Type B pancreatic cell (in vitro differentiated cells): Measurements from ENCODE around the gene WDR6. TPM values are rescaled to one million over a fixed set of nuclear protein-coding genes. Genes with fewer than 3 reads are reported as not detected.

Source experiments
- DNase-seq: peaks from one replicate; pipeline ENCODE4 v3.0.0; 2021; ENCODE audit warnings: mixed read lengths; ENCODE audit not compliant: unreplicated experiment; ENCODE audit errors: extremely low spot score
- H3K27ac Mint-ChIP-seq: 2 replicates; pipeline ENCODE4 v1.8.0; 2021; ENCODE audit warnings: mild to moderate bottlenecking, mixed read lengths
- H3K27me3 Mint-ChIP-seq: 2 replicates; pipeline ENCODE4 v1.8.0; 2021; ENCODE audit warnings: mixed read lengths
- H3K36me3 Mint-ChIP-seq: 2 replicates; pipeline ENCODE4 v1.8.0; 2021; ENCODE audit warnings: mixed read lengths
- H3K4me1 Mint-ChIP-seq: one replicate; pipeline ENCODE4 v1.8.0; 2021; ENCODE audit warnings: mixed read lengths; ENCODE audit not compliant: unreplicated experiment
- H3K4me3 Mint-ChIP-seq: 2 replicates; pipeline ENCODE4 v1.8.0; 2021; ENCODE audit warnings: mild to moderate bottlenecking, mixed read lengths
- H3K9me3 Mint-ChIP-seq: 2 replicates; pipeline ENCODE4 v1.8.0; 2021; ENCODE audit warnings: mixed read lengths
- CTCF ChIP-seq: fragments of 200-600 bp; sonication (generic); conservative IDR thresholded peaks from 2 replicates; pipeline ENCODE4 v1.5.0; 2021; ENCODE audit warnings: antibody characterized with exemption, mild to moderate bottlenecking
- total RNA-seq: library from RNA; stranded (reverse); gene quantifications from 2 replicates; pipeline ENCODE4 v1.2.1, GENCODE V29; 2021; ENCODE audit warnings: low replicate concordance

WDR6 gene
- total RNA-seq, 1 donor from 2014 or later, result 334 TPM

GRCh38 chr3:48980295-48980694, 26.9 kb upstream of the WDR6 start:
- H3K36me3 Mint-ChIP-seq, result peaks cover 12% of the 10 kb centered on the region
- H3K27me3 Mint-ChIP-seq, result no peaks in the 10 kb centered on the region
- no peaks in the 10 kb centered on the region for H3K4me1 Mint-ChIP-seq
- no peak for TF ChIP-seq CTCF
- no peak for DNase-seq
- no peak overlapping the region for H3K4me3 Mint-ChIP-seq
- H3K27ac Mint-ChIP-seq, result no peak overlapping the region
- no peaks in the 10 kb centered on the region for H3K9me3 Mint-ChIP-seq

- TF ChIP-seq CTCF, result no peak
- Mint-ChIP-seq H3K27ac (no peak overlapping the region), H3K4me1 (no peaks in the 10 kb centered on the region), H3K9me3 (no peaks in the 10 kb centered on the region), H3K4me3 (no peak overlapping the region), H3K27me3 (no peaks in the 10 kb centered on the region), H3K36me3 (peaks cover 10% of the 10 kb centered on the region)
- DNase-seq, result no peak
Measured at GRCh38 chr3:48982016-48982415, 25.2 kb upstream of the WDR6 start.

GRCh38 chr3:48982686-48983085, 24.5 kb upstream of the WDR6 start:
- no peak for DNase-seq
- H3K27me3 Mint-ChIP-seq, result no peaks in the 10 kb centered on the region
- peak overlapping the region; percentile 0 for H3K27ac Mint-ChIP-seq
- TF ChIP-seq CTCF, result no peak
- H3K9me3 Mint-ChIP-seq, result no peaks in the 10 kb centered on the region
- peaks cover under 1% of the 10 kb centered on the region for H3K4me1 Mint-ChIP-seq
- H3K36me3 Mint-ChIP-seq, result peaks cover 10% of the 10 kb centered on the region
- H3K4me3 Mint-ChIP-seq, result no peak overlapping the region

GRCh38 chr3:48983096-48983495, 24.1 kb upstream of the WDR6 start:
- no peak for TF ChIP-seq CTCF
- no peak for DNase-seq
- Mint-ChIP-seq H3K27ac (peak overlapping the region; percentile 0), H3K4me3 (no peak overlapping the region), H3K27me3 (no peaks in the 10 kb centered on the region), H3K9me3 (no peaks in the 10 kb centered on the region), H3K4me1 (peaks cover 5% of the 10 kb centered on the region), H3K36me3 (peaks cover 10% of the 10 kb centered on the region)

- no peak for DNase-seq
- Mint-ChIP-seq H3K4me3 (no peak overlapping the region), H3K36me3 (peaks cover 6% of the 10 kb centered on the region), H3K27ac (no peak overlapping the region), H3K9me3 (no peaks in the 10 kb centered on the region), H3K27me3 (no peaks in the 10 kb centered on the region), H3K4me1 (peaks cover 13% of the 10 kb centered on the region)
- no peak for TF ChIP-seq CTCF
Measured at GRCh38 chr3:48984663-48985062, 22.5 kb upstream of the WDR6 start.

GRCh38 chr3:48985831-48986376, 21.3 kb upstream of the WDR6 start:
- H3K36me3 Mint-ChIP-seq, result peaks cover 6% of the 10 kb centered on the region
- no peaks in the 10 kb centered on the region for H3K9me3 Mint-ChIP-seq
- DNase-seq, result no peak
- no peaks in the 10 kb centered on the region for H3K27me3 Mint-ChIP-seq
- no peak overlapping the region for H3K27ac Mint-ChIP-seq
- no peak for TF ChIP-seq CTCF
- H3K4me3 Mint-ChIP-seq, result no peak overlapping the region
- peaks cover 17% of the 10 kb centered on the region for H3K4me1 Mint-ChIP-seq
